Skeletal muscle satellite cell (primary cell): Measurements from ENCODE around the gene FBRS.

Source experiments
- H3K27me3 ChIP-seq: 2 replicates; pipeline ENCODE4 v1.7.0; 2013; ENCODE audit warnings: low read length; ENCODE audit not compliant: control insufficient read depth, insufficient read depth
- H3K36me3 ChIP-seq: 2 replicates; pipeline ENCODE4 v1.7.0; 2013; ENCODE audit warnings: mild to moderate bottlenecking, control low read depth, low read length; ENCODE audit not compliant: insufficient read depth
- H3K4me1 ChIP-seq: 2 replicates; pipeline ENCODE4 v1.7.0; 2013; ENCODE audit warnings: low read length; ENCODE audit not compliant: control insufficient read depth, insufficient read depth
- H3K4me2 ChIP-seq: 2 replicates; pipeline ENCODE4 v1.7.0; 2013; ENCODE audit warnings: mild to moderate bottlenecking, low read length
- H3K4me3 ChIP-seq: 2 replicates; pipeline ENCODE4 v1.7.0; 2013; ENCODE audit warnings: low read length
- H3K9ac ChIP-seq: 2 replicates; pipeline ENCODE4 v1.7.0; 2013; ENCODE audit warnings: mild to moderate bottlenecking, low read depth, low read length, moderate library complexity
- H3K9me3 ChIP-seq: replicated peaks from 2 replicates; pipeline ENCODE4 v1.7.0; 2013; ENCODE audit warnings: mild to moderate bottlenecking, control low read depth, low read length

Gene FBRS

DNA sequence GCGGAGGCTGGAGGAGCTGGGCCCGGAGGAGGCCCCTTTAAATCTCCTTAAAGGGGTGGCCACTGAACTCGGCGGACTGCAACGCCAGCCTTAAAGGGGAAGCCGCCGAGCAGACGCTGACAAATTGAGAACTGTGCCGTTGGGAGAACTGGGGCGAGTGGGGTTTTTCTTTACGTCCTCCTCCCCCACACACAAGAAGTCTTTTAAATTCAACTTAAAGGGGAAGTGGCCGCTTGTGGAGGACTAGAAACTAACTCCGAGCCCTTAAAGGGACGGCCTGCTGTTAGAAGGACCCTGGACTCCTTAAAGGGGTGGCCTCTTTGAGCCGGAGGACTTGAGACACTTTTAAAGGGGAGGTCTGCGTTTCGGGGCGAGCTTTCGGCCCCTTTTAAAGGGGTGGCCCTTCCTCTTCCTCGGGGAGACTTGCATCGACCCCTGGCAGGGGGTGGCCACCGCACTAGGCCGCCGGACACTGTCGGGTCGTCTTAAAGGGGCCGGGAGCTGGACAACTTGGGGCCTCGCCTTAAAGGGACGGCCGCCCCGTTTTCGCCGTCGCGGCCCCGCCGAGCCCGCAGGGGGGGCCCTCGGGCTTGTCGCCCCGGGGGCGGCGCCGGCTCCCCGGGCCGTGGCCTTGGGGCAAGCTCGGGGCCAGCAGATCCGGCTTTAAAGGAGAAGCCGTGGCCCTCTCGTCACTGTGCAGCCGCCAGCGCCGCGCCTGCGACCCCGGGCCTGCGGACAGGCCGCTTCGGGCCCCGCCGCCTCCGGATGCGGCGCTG lies 688 bp downstream of the FBRS start:
- no peaks in the 10 kb centered on the region for H3K27me3 ChIP-seq
- H3K4me3 ChIP-seq, result peak overlapping the region; percentile 95
- H3K4me1 ChIP-seq, result peaks cover 23% of the 10 kb centered on the region
- H3K4me2 ChIP-seq, result peak overlapping the region; percentile 88
- peaks cover 59% of the 10 kb centered on the region for H3K36me3 ChIP-seq
- H3K9ac ChIP-seq, result peak overlapping the region; percentile 98
- H3K9me3 ChIP-seq, result no peaks in the 10 kb centered on the region

DNA sequence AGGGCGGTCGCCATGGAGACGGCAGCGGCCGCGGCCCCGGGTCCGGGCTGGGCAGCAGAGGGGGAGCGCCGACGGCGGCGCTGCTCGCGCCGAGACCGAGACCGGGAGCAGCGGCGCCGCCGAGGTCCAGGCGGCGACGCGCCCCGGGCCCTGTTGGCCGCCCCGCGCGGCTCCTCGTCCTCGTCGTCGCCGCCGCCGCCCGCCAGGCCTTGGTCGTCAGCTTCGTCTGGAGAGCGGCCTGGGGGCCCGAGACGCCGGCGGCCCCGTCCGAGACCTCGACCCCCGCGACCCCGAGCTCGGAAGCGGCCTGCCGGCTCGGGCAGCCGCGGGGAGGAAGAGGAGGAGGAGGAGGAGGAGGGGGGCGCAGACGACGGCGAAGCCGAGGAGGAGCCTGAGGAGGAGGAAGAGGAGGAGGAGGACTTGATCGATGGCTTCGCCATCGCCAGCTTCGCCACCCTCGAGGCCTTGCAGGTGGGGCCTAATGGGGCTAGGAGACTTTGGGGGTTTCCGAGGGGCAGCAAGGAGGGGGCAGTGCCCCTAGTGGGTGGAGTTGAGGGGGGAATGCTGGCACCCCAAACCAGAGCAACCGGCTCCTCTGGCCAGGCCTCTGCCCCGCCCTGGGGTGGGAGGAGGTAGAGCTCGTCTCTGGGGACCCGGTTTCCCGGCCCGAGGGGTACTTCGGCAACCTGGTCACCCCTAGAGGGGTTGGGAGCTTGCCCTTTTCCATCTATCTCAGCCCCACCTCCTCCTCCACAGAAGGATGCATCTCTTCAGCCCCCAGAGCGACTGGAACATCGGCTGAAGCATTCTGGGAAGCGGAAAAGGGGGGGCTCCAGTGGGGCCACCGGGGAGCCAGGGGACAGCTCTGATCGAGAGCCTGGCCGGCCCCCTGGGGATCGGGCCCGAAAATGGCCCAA lies 1.5 kb downstream of the FBRS start:
- Histone ChIP-seq H3K4me1 (peaks cover 23% of the 10 kb centered on the region), H3K27me3 (no peaks in the 10 kb centered on the region), H3K4me3 (peak overlapping the region; percentile 95), H3K9me3 (no peaks in the 10 kb centered on the region), H3K9ac (peak overlapping the region; percentile 98), H3K4me2 (peak overlapping the region; percentile 88), H3K36me3 (peaks cover 57% of the 10 kb centered on the region)

DNA sequence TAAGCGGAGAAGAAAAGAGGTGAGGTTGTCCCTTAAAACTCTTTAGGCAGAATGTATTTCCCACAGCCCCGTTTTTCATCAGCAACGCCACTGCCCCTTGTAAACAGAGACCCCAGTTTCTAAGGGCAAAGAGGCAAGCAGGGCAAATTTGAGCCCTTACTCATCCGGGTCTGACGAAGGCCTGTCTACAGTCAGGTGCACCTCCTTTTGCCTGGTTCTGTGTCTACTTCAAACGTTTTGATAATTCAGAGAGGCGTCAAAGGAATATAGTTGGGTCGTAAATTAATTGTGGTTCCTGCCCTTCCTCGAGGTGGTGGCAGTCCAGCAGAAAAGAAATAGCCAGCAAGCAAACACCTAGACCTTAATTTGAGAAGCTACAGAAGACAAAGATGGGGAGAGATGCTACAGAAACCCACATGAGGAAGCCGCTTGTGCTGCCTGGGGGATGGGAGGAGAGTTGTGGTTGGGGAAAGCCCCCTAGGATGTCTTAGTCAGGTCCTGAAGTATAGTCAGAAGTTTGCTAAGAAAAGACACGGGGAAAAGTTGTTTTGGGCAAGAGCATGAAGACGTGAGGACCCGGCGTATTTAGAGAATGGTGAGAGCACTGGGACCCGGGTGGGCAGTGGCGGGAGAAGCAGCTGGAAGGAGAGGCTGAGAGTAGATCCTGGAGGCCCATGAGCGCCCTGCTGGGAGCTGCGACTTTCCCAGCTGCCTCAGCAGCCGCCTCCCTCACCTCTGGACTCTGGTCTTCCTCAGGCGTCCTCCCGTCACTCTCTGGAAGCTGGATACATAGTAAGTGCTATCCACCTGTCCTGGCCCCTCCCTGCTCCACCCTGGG lies 2.4 kb downstream of the FBRS start:
- H3K4me2 ChIP-seq, result peak overlapping the region; percentile 88
- H3K27me3 ChIP-seq, result no peaks in the 10 kb centered on the region
- peaks cover 58% of the 10 kb centered on the region for H3K36me3 ChIP-seq
- no peaks in the 10 kb centered on the region for H3K9me3 ChIP-seq
- H3K4me3 ChIP-seq, result peak overlapping the region; percentile 95
- H3K4me1 ChIP-seq, result peaks cover 23% of the 10 kb centered on the region
- peak overlapping the region; percentile 98 for H3K9ac ChIP-seq

DNA sequence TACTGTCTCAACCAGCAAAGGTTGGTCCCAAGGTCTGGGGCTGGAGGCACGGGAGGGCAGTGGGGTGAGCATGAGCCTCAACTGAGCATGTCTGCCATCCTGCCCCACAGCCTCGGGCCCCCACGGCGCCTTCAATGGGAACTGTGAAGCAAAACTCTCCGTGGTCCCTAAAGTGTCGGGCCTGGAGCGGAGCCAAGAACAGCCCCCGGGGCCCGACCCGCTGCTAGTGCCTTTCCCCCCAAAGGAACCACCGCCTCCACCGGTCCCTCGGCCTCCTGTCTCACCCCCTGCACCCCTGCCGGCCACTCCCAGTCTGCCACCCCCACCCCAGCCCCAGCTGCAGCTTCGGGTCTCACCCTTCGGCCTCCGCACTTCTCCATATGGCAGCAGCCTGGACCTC lies 4.2 kb downstream of the FBRS start:
- Histone ChIP-seq H3K9ac (peak overlapping the region; percentile 27), H3K4me2 (peak overlapping the region; percentile 88), H3K9me3 (no peaks in the 10 kb centered on the region), H3K36me3 (peaks cover 66% of the 10 kb centered on the region), H3K27me3 (no peaks in the 10 kb centered on the region), H3K4me1 (peaks cover 16% of the 10 kb centered on the region), H3K4me3 (no peak overlapping the region)

DNA sequence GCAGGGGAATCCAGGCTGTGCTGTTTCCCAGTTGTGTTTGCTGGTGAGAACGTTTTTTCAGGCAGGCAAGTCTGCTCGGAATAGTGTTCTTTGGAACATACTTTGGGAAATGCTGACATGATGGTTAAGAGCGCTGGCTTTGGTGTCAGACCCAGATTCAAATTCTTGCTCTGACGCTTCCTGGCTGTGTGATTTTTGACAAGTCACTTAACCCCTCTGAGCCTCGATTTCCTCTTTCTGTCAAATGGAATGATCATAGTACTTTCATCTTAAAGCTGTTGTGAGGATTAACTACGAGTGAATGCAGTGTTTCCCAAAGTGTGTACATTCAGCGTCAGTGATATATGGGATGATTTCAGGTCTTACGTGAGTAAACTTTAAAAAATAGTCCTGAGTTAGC lies 4.8 kb downstream of the FBRS start:
- H3K36me3 ChIP-seq, result peaks cover 72% of the 10 kb centered on the region
- no peaks in the 10 kb centered on the region for H3K9me3 ChIP-seq

DNA sequence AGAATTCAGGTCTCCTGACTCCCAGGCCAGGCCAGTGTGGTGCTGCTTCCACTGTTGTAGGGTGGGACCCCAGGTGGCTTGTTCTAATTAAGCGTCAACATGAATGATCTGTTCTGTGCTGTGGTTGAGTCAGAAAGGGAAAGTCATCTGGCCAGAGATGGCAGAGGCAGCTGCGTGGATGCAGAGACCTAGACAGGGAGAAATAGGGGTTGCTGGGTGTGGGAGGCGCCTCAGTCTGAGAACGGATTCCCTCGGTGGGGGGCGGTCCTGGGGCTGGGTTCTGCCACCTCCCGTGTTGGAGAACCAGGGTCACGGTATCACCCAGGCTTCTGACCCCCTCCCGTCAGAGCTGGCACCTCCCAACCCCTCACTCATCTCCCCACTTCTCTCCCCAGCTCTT lies 5.6 kb downstream of the FBRS start:
- peaks cover 78% of the 10 kb centered on the region for H3K36me3 ChIP-seq
- H3K9ac ChIP-seq, result no peak overlapping the region
- no peak overlapping the region for H3K4me3 ChIP-seq

More for the DNA sequence above, 4.8 kb downstream of the FBRS start:
- H3K27me3 ChIP-seq, result no peaks in the 10 kb centered on the region
- H3K4me2 ChIP-seq, result no peak overlapping the region
- H3K9ac ChIP-seq, result no peak overlapping the region
- peaks cover 14% of the 10 kb centered on the region for H3K4me1 ChIP-seq
- H3K4me3 ChIP-seq, result no peak overlapping the region

DNA sequence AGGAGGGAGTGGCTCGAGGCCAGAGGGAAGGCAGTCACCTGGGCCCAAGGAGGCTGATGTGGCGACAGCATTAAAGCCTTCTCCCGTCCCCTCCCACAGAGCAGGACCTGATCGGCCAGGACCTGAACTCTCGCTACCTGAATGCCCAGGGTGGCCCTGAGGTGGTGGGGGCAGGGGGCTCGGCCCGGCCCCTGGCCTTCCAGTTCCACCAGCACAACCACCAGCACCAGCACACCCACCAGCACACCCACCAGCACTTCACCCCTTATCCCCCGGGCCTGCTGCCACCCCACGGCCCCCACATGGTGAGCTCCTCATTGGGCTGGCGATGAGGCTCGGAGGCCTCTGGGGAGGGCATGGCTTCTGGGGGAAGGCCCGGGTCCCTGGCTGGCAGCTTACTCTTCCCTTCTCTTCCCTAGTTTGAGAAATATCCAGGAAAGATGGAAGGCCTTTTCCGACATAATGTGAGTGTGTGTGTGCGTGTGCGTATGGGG lies 6.4 kb downstream of the FBRS start:
- Histone ChIP-seq H3K27me3 (no peaks in the 10 kb centered on the region), H3K4me1 (peaks cover 14% of the 10 kb centered on the region), H3K36me3 (peaks cover 83% of the 10 kb centered on the region), H3K9ac (no peak overlapping the region), H3K4me2 (no peak overlapping the region), H3K4me3 (no peak overlapping the region), H3K9me3 (no peaks in the 10 kb centered on the region)

More for the DNA sequence above, 5.6 kb downstream of the FBRS start:
- Histone ChIP-seq H3K4me2 (no peak overlapping the region), H3K9me3 (no peaks in the 10 kb centered on the region), H3K27me3 (no peaks in the 10 kb centered on the region), H3K4me1 (peaks cover 14% of the 10 kb centered on the region)

DNA sequence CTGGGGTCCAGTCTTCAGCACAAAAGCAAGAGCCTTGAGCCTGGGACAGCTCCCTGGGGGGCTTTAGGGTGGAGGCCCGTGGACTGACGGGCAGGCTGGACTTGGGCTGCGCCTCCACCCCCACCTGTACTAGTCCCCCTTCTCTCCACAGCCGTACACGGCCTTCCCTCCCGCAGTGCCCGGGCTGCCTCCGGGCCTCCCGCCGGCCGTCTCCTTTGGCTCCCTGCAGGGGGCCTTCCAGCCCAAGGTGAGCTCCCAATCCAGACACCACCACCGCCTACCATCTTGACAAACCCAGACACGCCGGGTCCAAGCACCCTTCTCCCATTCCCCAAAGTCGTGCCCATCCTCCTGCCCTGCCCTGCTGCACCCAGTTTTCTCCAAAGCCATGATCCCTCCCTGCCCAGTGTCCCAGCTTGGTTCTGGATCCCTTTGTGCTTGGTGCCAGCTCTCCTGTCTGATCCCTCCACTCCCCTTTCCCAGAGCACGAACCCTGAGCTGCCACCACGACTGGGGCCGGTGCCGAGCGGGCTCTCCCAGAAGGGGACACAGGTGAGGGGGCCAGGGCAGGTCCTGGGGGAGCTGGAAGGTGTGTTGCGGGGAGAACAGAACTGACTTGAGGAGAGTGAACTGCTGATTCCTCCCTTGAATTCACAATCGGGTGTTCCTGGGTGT lies 7.1 kb downstream of the FBRS start:
- Histone ChIP-seq H3K9me3 (no peaks in the 10 kb centered on the region), H3K4me2 (no peak overlapping the region), H3K4me1 (peaks cover 13% of the 10 kb centered on the region), H3K4me3 (no peak overlapping the region), H3K9ac (no peak overlapping the region), H3K27me3 (no peaks in the 10 kb centered on the region), H3K36me3 (peaks cover 87% of the 10 kb centered on the region)

DNA sequence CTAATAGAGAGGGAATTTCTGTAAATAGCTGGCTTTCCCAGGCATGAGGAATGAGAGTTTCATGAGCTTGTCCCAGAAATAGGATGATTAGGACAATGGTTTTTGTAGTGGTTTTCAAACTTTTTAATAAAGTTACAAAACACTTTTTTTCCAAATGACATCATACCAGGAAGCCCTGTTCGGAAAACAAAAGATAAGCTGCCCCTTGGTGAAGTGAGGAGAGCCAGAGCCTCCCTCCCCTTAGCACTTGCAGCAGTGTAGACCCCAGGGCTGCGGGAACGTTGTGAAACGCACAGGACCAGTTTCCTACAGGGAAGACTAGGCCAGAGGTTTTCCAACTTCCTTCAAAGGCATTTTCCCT lies 7.6 kb downstream of the FBRS start:
- no peak overlapping the region for H3K9ac ChIP-seq
- peaks cover 87% of the 10 kb centered on the region for H3K36me3 ChIP-seq
- peaks cover 8% of the 10 kb centered on the region for H3K4me1 ChIP-seq
- no peak overlapping the region for H3K4me3 ChIP-seq
- no peaks in the 10 kb centered on the region for H3K9me3 ChIP-seq
- H3K4me2 ChIP-seq, result no peak overlapping the region
- no peaks in the 10 kb centered on the region for H3K27me3 ChIP-seq

DNA sequence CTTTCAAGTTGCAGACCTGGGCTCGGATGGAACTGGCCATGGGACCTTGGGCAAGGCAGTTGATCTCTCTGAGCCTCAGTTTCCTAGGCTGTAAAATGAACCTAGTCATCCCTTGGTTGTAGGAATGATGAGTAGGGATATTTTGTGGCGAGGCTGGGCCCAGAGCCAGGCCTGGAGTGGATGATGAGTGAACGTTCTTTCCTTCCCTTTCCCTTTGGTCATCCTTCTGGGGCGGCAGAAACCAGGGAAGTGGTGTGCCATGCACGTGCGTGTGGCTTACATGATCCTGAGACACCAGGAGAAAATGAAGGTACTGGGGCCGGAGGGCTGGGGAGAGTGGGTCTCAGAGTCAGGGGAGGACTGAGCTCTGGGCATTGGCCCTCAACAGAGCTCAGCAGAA lies 8.4 kb downstream of the FBRS start:
- Histone ChIP-seq H3K4me1 (no peaks in the 10 kb centered on the region), H3K4me3 (no peak overlapping the region), H3K9me3 (no peaks in the 10 kb centered on the region), H3K36me3 (peaks cover 82% of the 10 kb centered on the region), H3K9ac (no peak overlapping the region), H3K4me2 (no peak overlapping the region), H3K27me3 (no peaks in the 10 kb centered on the region)
